ENCODE data around the gene BTBD2.

The BTBD2 gene

GRCh38 chr19:2032296-2032941 is 16.9 kb upstream of the BTBD2 start:
- no peaks in the 10 kb centered on the region for H3K36me3 ChIP-seq (ENCODE audit: control insufficient read depth in 1 of 2, insufficient read depth in 2 of 2, low read length in 2 of 2)
- peak overlapping the region; percentile 65 to 77 for H3K9ac ChIP-seq (ENCODE audit: low read depth in 1 of 2, low read length in 2 of 2)
- H3K4me3 ChIP-seq (ENCODE audit: low read depth in 1 of 2, low read length in 2 of 2): peak overlapping the region; percentile 30 to 60
- H3K9me3 ChIP-seq (ENCODE audit: control insufficient read depth in 1 of 2, low read length in 2 of 2): peaks cover 0 to 7% of the 10 kb centered on the region in 2 donors
- peaks cover 21 to 24% of the 10 kb centered on the region in 2 donors for H3K4me1 ChIP-seq (ENCODE audit: control insufficient read depth in 1 of 2, insufficient read depth in 2 of 2, low read length in 2 of 2)
- H3K27ac ChIP-seq (ENCODE audit: low read depth, low read length): peak overlapping the region; percentile 95
- H3K27me3 ChIP-seq (ENCODE audit: control insufficient read depth in 1 of 2, insufficient read depth in 2 of 2, low read length in 2 of 2): no peaks in the 10 kb centered on the region

- Histone ChIP-seq H3K27ac (ENCODE audit: low read depth, low read length) (no peak overlapping the region), H3K36me3 (ENCODE audit: control insufficient read depth in 1 of 2, insufficient read depth in 2 of 2, low read length in 2 of 2) (no peaks in the 10 kb centered on the region), H3K9ac (ENCODE audit: low read depth in 1 of 2, low read length in 2 of 2) (no peak overlapping the region), H3K4me3 (ENCODE audit: low read depth in 1 of 2, low read length in 2 of 2) (no peak overlapping the region), H3K9me3 (ENCODE audit: control insufficient read depth in 1 of 2, low read length in 2 of 2) (no peaks in the 10 kb centered on the region), H3K4me1 (ENCODE audit: control insufficient read depth in 1 of 2, insufficient read depth in 2 of 2, low read length in 2 of 2) (peaks cover 9 to 11% of the 10 kb centered on the region in 2 donors), H3K27me3 (ENCODE audit: control insufficient read depth in 1 of 2, insufficient read depth in 2 of 2, low read length in 2 of 2) (no peaks in the 10 kb centered on the region)
These were observed 11.8 kb upstream of the BTBD2 start for GRCh38 chr19:2027361-2027760.

- Histone ChIP-seq H3K9ac (ENCODE audit: low read depth in 1 of 2, low read length in 2 of 2) (no peak overlapping the region), H3K4me1 (ENCODE audit: control insufficient read depth in 1 of 2, insufficient read depth in 2 of 2, low read length in 2 of 2) (peaks cover 5 to 7% of the 10 kb centered on the region in 2 donors), H3K27ac (ENCODE audit: low read depth, low read length) (no peak overlapping the region), H3K27me3 (ENCODE audit: control insufficient read depth in 1 of 2, insufficient read depth in 2 of 2, low read length in 2 of 2) (no peaks in the 10 kb centered on the region), H3K9me3 (ENCODE audit: control insufficient read depth in 1 of 2, low read length in 2 of 2) (no peaks in the 10 kb centered on the region), H3K4me3 (ENCODE audit: low read depth in 1 of 2, low read length in 2 of 2) (no peak overlapping the region), H3K36me3 (ENCODE audit: control insufficient read depth in 1 of 2, insufficient read depth in 2 of 2, low read length in 2 of 2) (no peaks in the 10 kb centered on the region)
These were observed 11.3 kb upstream of the BTBD2 start for GRCh38 chr19:2026770-2027169.

GRCh38 chr19:2022289-2022688 is 6.8 kb upstream of the BTBD2 start:
- H3K9me3 ChIP-seq (ENCODE audit: control insufficient read depth in 1 of 2, low read length in 2 of 2): no peaks in the 10 kb centered on the region
- peaks cover 0 to 4% of the 10 kb centered on the region in 2 donors for H3K4me1 ChIP-seq (ENCODE audit: control insufficient read depth in 1 of 2, insufficient read depth in 2 of 2, low read length in 2 of 2)
- no peak overlapping the region for H3K27ac ChIP-seq (ENCODE audit: low read depth, low read length)
- no peak overlapping the region for H3K4me3 ChIP-seq (ENCODE audit: low read depth in 1 of 2, low read length in 2 of 2)
- no peaks in the 10 kb centered on the region for H3K36me3 ChIP-seq (ENCODE audit: control insufficient read depth in 1 of 2, insufficient read depth in 2 of 2, low read length in 2 of 2)
- no peaks in the 10 kb centered on the region for H3K27me3 ChIP-seq (ENCODE audit: control insufficient read depth in 1 of 2, insufficient read depth in 2 of 2, low read length in 2 of 2)
- H3K9ac ChIP-seq (ENCODE audit: low read depth in 1 of 2, low read length in 2 of 2): no peak overlapping the region

GRCh38 chr19:2021453-2022140 is 6.1 kb upstream of the BTBD2 start:
- no peaks in the 10 kb centered on the region for H3K4me1 ChIP-seq (ENCODE audit: control insufficient read depth in 1 of 2, insufficient read depth in 2 of 2, low read length in 2 of 2)
- no peaks in the 10 kb centered on the region for H3K9me3 ChIP-seq (ENCODE audit: control insufficient read depth in 1 of 2, low read length in 2 of 2)
- H3K27me3 ChIP-seq (ENCODE audit: control insufficient read depth in 1 of 2, insufficient read depth in 2 of 2, low read length in 2 of 2): no peaks in the 10 kb centered on the region

GRCh38 chr19:2018752-2019151 is 3.2 kb upstream of the BTBD2 start:
- Histone ChIP-seq H3K4me3 (ENCODE audit: low read depth in 1 of 2, low read length in 2 of 2) (no peak overlapping the region), H3K4me1 (ENCODE audit: control insufficient read depth in 1 of 2, insufficient read depth in 2 of 2, low read length in 2 of 2) (peaks cover 0 to 9% of the 10 kb centered on the region in 2 donors), H3K9me3 (ENCODE audit: control insufficient read depth in 1 of 2, low read length in 2 of 2) (no peaks in the 10 kb centered on the region), H3K27ac (ENCODE audit: low read depth, low read length) (no peak overlapping the region), H3K27me3 (ENCODE audit: control insufficient read depth in 1 of 2, insufficient read depth in 2 of 2, low read length in 2 of 2) (no peaks in the 10 kb centered on the region), H3K9ac (ENCODE audit: low read depth in 1 of 2, low read length in 2 of 2) (no peak overlapping the region), H3K36me3 (ENCODE audit: control insufficient read depth in 1 of 2, insufficient read depth in 2 of 2, low read length in 2 of 2) (no peaks in the 10 kb centered on the region)

More at GRCh38 chr19:2021453-2022140, 6.1 kb upstream of the BTBD2 start:
- no peak overlapping the region for H3K27ac ChIP-seq (ENCODE audit: low read depth, low read length)
- H3K36me3 ChIP-seq (ENCODE audit: control insufficient read depth in 1 of 2, insufficient read depth in 2 of 2, low read length in 2 of 2): no peaks in the 10 kb centered on the region
- H3K4me3 ChIP-seq (ENCODE audit: low read depth in 1 of 2, low read length in 2 of 2): no peak overlapping the region
- H3K9ac ChIP-seq (ENCODE audit: low read depth in 1 of 2, low read length in 2 of 2): no peak overlapping the region

- H3K4me3 ChIP-seq (ENCODE audit: low read depth in 1 of 2, low read length in 2 of 2): peak overlapping the region in 1 of 2 donors; percentile 53
- no peak overlapping the region for H3K27ac ChIP-seq (ENCODE audit: low read depth, low read length)
- no peak overlapping the region for H3K9ac ChIP-seq (ENCODE audit: low read depth in 1 of 2, low read length in 2 of 2)
- H3K9me3 ChIP-seq (ENCODE audit: control insufficient read depth in 1 of 2, low read length in 2 of 2): no peaks in the 10 kb centered on the region
- H3K36me3 ChIP-seq (ENCODE audit: control insufficient read depth in 1 of 2, insufficient read depth in 2 of 2, low read length in 2 of 2): no peaks in the 10 kb centered on the region
- no peaks in the 10 kb centered on the region for H3K27me3 ChIP-seq (ENCODE audit: control insufficient read depth in 1 of 2, insufficient read depth in 2 of 2, low read length in 2 of 2)
- peaks cover 0 to 9% of the 10 kb centered on the region in 2 donors for H3K4me1 ChIP-seq (ENCODE audit: control insufficient read depth in 1 of 2, insufficient read depth in 2 of 2, low read length in 2 of 2)
These were observed 710 bp upstream of the BTBD2 start for GRCh38 chr19:2016041-2016807.

GRCh38 chr19:2014731-2015607 is 545 bp downstream of the BTBD2 start:
- H3K4me3 ChIP-seq (ENCODE audit: low read depth in 1 of 2, low read length in 2 of 2): peak overlapping the region; percentile 66 to 72
- peaks cover 0 to 9% of the 10 kb centered on the region in 2 donors for H3K4me1 ChIP-seq (ENCODE audit: control insufficient read depth in 1 of 2, insufficient read depth in 2 of 2, low read length in 2 of 2)
- H3K9ac ChIP-seq (ENCODE audit: low read depth in 1 of 2, low read length in 2 of 2): peak overlapping the region; percentile 39 to 47
- H3K36me3 ChIP-seq (ENCODE audit: control insufficient read depth in 1 of 2, insufficient read depth in 2 of 2, low read length in 2 of 2): no peaks in the 10 kb centered on the region
- no peaks in the 10 kb centered on the region for H3K9me3 ChIP-seq (ENCODE audit: control insufficient read depth in 1 of 2, low read length in 2 of 2)
- H3K27me3 ChIP-seq (ENCODE audit: control insufficient read depth in 1 of 2, insufficient read depth in 2 of 2, low read length in 2 of 2): no peaks in the 10 kb centered on the region
- H3K27ac ChIP-seq (ENCODE audit: low read depth, low read length): no peak overlapping the region

- Histone ChIP-seq H3K36me3 (ENCODE audit: control insufficient read depth in 1 of 2, insufficient read depth in 2 of 2, low read length in 2 of 2) (no peaks in the 10 kb centered on the region), H3K9me3 (ENCODE audit: control insufficient read depth in 1 of 2, low read length in 2 of 2) (no peaks in the 10 kb centered on the region), H3K4me1 (ENCODE audit: control insufficient read depth in 1 of 2, insufficient read depth in 2 of 2, low read length in 2 of 2) (peaks cover 0 to 9% of the 10 kb centered on the region in 2 donors), H3K4me3 (ENCODE audit: low read depth in 1 of 2, low read length in 2 of 2) (no peak overlapping the region), H3K27me3 (ENCODE audit: control insufficient read depth in 1 of 2, insufficient read depth in 2 of 2, low read length in 2 of 2) (no peaks in the 10 kb centered on the region), H3K9ac (ENCODE audit: low read depth in 1 of 2, low read length in 2 of 2) (peak overlapping the region in 1 of 2 donors; percentile 39), H3K27ac (ENCODE audit: low read depth, low read length) (no peak overlapping the region)
These were observed 1.4 kb downstream of the BTBD2 start for GRCh38 chr19:2014131-2014571.

Data from duodenal mucosa (tissue), 2 donors.